Duodenal mucosa (tissue), 2 donors: ENCODE data around the gene CASKIN1.

Experiments
- H3K27ac ChIP-seq: one replicate; pipeline ENCODE4 v1.7.0; 2013; ENCODE audit warnings: low read depth, low read length
- H3K27me3 ChIP-seq, 2 donors: one replicate each; pipeline ENCODE4 v1.7.0; 2013; ENCODE audit warnings: low read length in 2 of 2, control low read depth in 1 of 2; ENCODE audit not compliant: insufficient read depth in 2 of 2, control insufficient read depth in 1 of 2
- H3K36me3 ChIP-seq, 2 donors: one replicate each; pipeline ENCODE4 v1.7.0; 2013; ENCODE audit warnings: low read length in 2 of 2, control low read depth in 1 of 2; ENCODE audit not compliant: insufficient read depth in 2 of 2, control insufficient read depth in 1 of 2
- H3K4me1 ChIP-seq, 2 donors: one replicate each; pipeline ENCODE4 v1.7.0; 2013; ENCODE audit warnings: low read length in 2 of 2, control low read depth in 1 of 2; ENCODE audit not compliant: insufficient read depth in 2 of 2, control insufficient read depth in 1 of 2
- H3K4me3 ChIP-seq, 2 donors: one replicate each; pipeline ENCODE4 v1.7.0; 2013; ENCODE audit warnings: low read length in 2 of 2, low read depth in 1 of 2
- H3K9ac ChIP-seq, 2 donors: one replicate each; pipeline ENCODE4 v1.7.0; 2013; ENCODE audit warnings: low read length in 2 of 2, low read depth in 1 of 2
- H3K9me3 ChIP-seq, 2 donors: one replicate each; pipeline ENCODE4 v1.7.0; 2013; ENCODE audit warnings: low read length in 2 of 2, control low read depth in 1 of 2; ENCODE audit not compliant: control insufficient read depth in 1 of 2

The CASKIN1 gene

GRCh38 chr16:2177101-2177500, 19.3 kb downstream of the CASKIN1 start:
- Histone ChIP-seq H3K9me3 (no peaks in the 10 kb centered on the region), H3K27ac (no peak overlapping the region), H3K27me3 (no peaks in the 10 kb centered on the region), H3K4me1 (peaks cover 0 to 1% of the 10 kb centered on the region in 2 donors), H3K36me3 (peaks cover 25 to 46% of the 10 kb centered on the region in 2 donors), H3K4me3 (no peak overlapping the region), H3K9ac (no peak overlapping the region)

GRCh38 chr16:2176047-2176446, 20.4 kb downstream of the CASKIN1 start:
- Histone ChIP-seq H3K9ac (no peak overlapping the region), H3K27me3 (no peaks in the 10 kb centered on the region), H3K36me3 (peaks cover 25 to 56% of the 10 kb centered on the region in 2 donors), H3K4me1 (peaks cover 9 to 11% of the 10 kb centered on the region in 2 donors), H3K4me3 (no peak overlapping the region), H3K27ac (no peak overlapping the region), H3K9me3 (no peaks in the 10 kb centered on the region)

GRCh38 chr16:2175454-2175853, 21.0 kb downstream of the CASKIN1 start:
- Histone ChIP-seq H3K9me3 (no peaks in the 10 kb centered on the region), H3K4me1 (peaks cover 9 to 11% of the 10 kb centered on the region in 2 donors), H3K4me3 (no peak overlapping the region), H3K27me3 (no peaks in the 10 kb centered on the region), H3K27ac (no peak overlapping the region), H3K9ac (no peak overlapping the region), H3K36me3 (peaks cover 25 to 59% of the 10 kb centered on the region in 2 donors)

- H3K27me3 ChIP-seq = no peaks in the 10 kb centered on the region
- H3K4me1 ChIP-seq = peaks cover 9 to 11% of the 10 kb centered on the region in 2 donors
- H3K4me3 ChIP-seq = no peak overlapping the region
- peaks cover 25 to 60% of the 10 kb centered on the region in 2 donors for H3K36me3 ChIP-seq
- H3K27ac ChIP-seq = no peak overlapping the region
- no peaks in the 10 kb centered on the region for H3K9me3 ChIP-seq
- no peak overlapping the region for H3K9ac ChIP-seq
Measured at GRCh38 chr16:2174396-2175131, 21.8 kb downstream of the CASKIN1 start.

GRCh38 chr16:2173916-2174315, 22.5 kb downstream of the CASKIN1 start:
- Histone ChIP-seq H3K27ac (no peak overlapping the region), H3K9ac (no peak overlapping the region), H3K27me3 (no peaks in the 10 kb centered on the region), H3K4me1 (peaks cover 9 to 11% of the 10 kb centered on the region in 2 donors), H3K9me3 (no peaks in the 10 kb centered on the region), H3K4me3 (no peak overlapping the region), H3K36me3 (peaks cover 25 to 60% of the 10 kb centered on the region in 2 donors)

GRCh38 chr16:2173366-2173765, 23.0 kb downstream of the CASKIN1 start:
- H3K4me1 ChIP-seq = peaks cover 9 to 11% of the 10 kb centered on the region in 2 donors
- H3K36me3 ChIP-seq = peaks cover 25 to 62% of the 10 kb centered on the region in 2 donors
- no peaks in the 10 kb centered on the region for H3K9me3 ChIP-seq
- no peak overlapping the region for H3K27ac ChIP-seq
- no peak overlapping the region for H3K9ac ChIP-seq
- no peak overlapping the region for H3K4me3 ChIP-seq
- H3K27me3 ChIP-seq = no peaks in the 10 kb centered on the region

- Histone ChIP-seq H3K27ac (no peak overlapping the region), H3K27me3 (no peaks in the 10 kb centered on the region), H3K36me3 (peaks cover 30 to 68% of the 10 kb centered on the region in 2 donors), H3K9me3 (no peaks in the 10 kb centered on the region), H3K9ac (no peak overlapping the region), H3K4me3 (no peak overlapping the region), H3K4me1 (peaks cover 12 to 14% of the 10 kb centered on the region in 2 donors)
Measured at GRCh38 chr16:2172688-2173335, 23.6 kb downstream of the CASKIN1 start.

GRCh38 chr16:2171601-2172178, 24.7 kb downstream of the CASKIN1 start:
- Histone ChIP-seq H3K9ac (no peak overlapping the region), H3K27ac (no peak overlapping the region), H3K36me3 (peaks cover 27 to 64% of the 10 kb centered on the region in 2 donors), H3K9me3 (no peaks in the 10 kb centered on the region), H3K4me1 (peaks cover 22 to 26% of the 10 kb centered on the region in 2 donors), H3K27me3 (no peaks in the 10 kb centered on the region), H3K4me3 (no peak overlapping the region)

GRCh38 chr16:2170587-2171435, 25.6 kb downstream of the CASKIN1 start:
- Histone ChIP-seq H3K27me3 (no peaks in the 10 kb centered on the region), H3K9ac (no peak overlapping the region), H3K4me1 (peaks cover 31 to 34% of the 10 kb centered on the region in 2 donors), H3K27ac (no peak overlapping the region), H3K36me3 (peaks cover 26 to 65% of the 10 kb centered on the region in 2 donors), H3K4me3 (no peak overlapping the region), H3K9me3 (no peaks in the 10 kb centered on the region)
